Measurements from ENCODE around the gene PBX1. TPM values are rescaled to one million over a fixed set of nuclear protein-coding genes. Genes with fewer than 3 reads are reported as not detected.

PBX1 gene
- total RNA-seq, 2 donors from 2014 or later: 0.80 to 16.6 TPM

DNA sequence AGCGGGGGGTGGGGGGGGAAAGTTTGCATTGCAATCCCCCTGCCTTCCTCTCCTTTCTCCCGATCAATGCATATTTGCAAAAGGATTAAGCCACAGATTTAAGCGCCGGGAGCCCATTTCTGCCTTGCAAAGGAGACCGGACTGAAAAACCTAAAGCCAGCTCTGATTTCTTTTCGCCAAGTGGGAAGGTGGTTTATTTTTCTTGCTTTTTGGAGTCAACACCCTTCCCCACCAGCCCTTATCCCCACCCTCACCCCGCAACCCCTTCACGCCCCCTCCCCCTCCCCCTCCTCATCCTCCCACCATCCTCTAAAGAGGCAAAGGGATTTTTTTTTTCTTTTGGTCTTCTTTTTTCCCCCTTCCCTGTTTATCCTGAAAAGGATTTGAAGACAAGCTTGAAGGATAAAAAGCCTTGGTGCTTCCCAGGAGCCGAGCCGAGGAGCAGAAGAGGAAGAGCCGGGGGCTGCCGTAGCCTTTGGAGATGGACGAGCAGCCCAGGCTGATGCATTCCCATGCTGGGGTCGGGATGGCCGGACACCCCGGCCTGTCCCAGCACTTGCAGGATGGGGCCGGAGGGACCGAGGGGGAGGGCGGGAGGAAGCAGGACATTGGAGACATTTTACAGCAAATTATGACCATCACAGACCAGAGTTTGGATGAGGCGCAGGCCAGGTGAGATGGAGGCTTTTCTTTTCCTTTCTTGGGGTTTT is 513 bp downstream of the PBX1 start:
- H3K27ac Mint-ChIP-seq: no peak overlapping the region
- DNase-seq: no peak

DNA sequence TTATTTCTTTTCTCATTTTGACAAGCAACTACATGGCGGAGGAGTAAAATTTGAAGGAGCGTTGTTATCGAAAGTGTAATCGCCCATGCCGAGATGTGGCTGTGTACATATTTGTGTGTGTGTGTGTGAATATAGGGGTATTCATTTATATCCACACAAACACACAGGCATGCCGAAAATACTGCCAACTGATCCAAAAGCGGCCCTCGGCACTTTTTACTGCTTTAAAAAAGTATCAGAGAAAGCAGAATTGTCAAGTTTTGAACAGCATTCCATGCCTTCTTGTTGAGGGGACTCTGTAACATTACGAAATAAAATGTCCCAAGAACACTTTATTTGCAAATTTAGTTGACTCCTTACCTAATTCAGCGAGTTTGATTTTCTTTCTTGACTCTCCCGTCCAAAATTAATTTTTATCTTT is 1.1 kb downstream of the PBX1 start:
- H3K4me1 Mint-ChIP-seq: peaks cover 3% of the 10 kb centered on the region
- peak overlapping the region; percentile 85 for H3K4me3 Mint-ChIP-seq
- no peak for DNase-seq
- H3K36me3 Mint-ChIP-seq (ENCODE audit: low read depth): no peaks in the 10 kb centered on the region
- no peaks in the 10 kb centered on the region for H3K9me3 ChIP-seq (ENCODE audit: control insufficient read depth, low read length, poor library complexity, severe bottlenecking)
- H3K27me3 Mint-ChIP-seq: peaks cover 15% of the 10 kb centered on the region
- no peak for ATAC-seq
- no peak overlapping the region for H3K27ac Mint-ChIP-seq

More for the DNA sequence above, 513 bp downstream of the PBX1 start:
- Mint-ChIP-seq H3K36me3 (ENCODE audit: low read depth) (no peaks in the 10 kb centered on the region), H3K27me3 (peaks cover 15% of the 10 kb centered on the region), H3K4me3 (peak overlapping the region; percentile 85), H3K4me1 (peaks cover 3% of the 10 kb centered on the region)
- no peaks in the 10 kb centered on the region for H3K9me3 ChIP-seq (ENCODE audit: control insufficient read depth, low read length, poor library complexity, severe bottlenecking)
- no peak for ATAC-seq

GRCh38 chr1:164560556-164560955 is 1.6 kb downstream of the PBX1 start:
- ATAC-seq (no peak), DNase-seq (no peak)
- no peaks in the 10 kb centered on the region for H3K36me3 Mint-ChIP-seq (ENCODE audit: low read depth)
- peaks cover 15% of the 10 kb centered on the region for H3K27me3 Mint-ChIP-seq
- H3K4me3 Mint-ChIP-seq: peak overlapping the region; percentile 63
- H3K27ac Mint-ChIP-seq: no peak overlapping the region
- H3K9me3 ChIP-seq (ENCODE audit: control insufficient read depth, low read length, poor library complexity, severe bottlenecking): no peaks in the 10 kb centered on the region
- peaks cover 3% of the 10 kb centered on the region for H3K4me1 Mint-ChIP-seq

- peaks cover 15% of the 10 kb centered on the region for H3K27me3 Mint-ChIP-seq
- peaks cover 3% of the 10 kb centered on the region for H3K4me1 Mint-ChIP-seq
- H3K27ac Mint-ChIP-seq: no peak overlapping the region
- no peak overlapping the region for H3K4me3 Mint-ChIP-seq
- no peaks in the 10 kb centered on the region for H3K36me3 Mint-ChIP-seq (ENCODE audit: low read depth)
- no peak for ATAC-seq
- no peaks in the 10 kb centered on the region for H3K9me3 ChIP-seq (ENCODE audit: control insufficient read depth, low read length, poor library complexity, severe bottlenecking)
- DNase-seq: no peak
These were observed 2.0 kb downstream of the PBX1 start for GRCh38 chr1:164561007-164561406.

GRCh38 chr1:164561472-164561871 is 2.5 kb downstream of the PBX1 start:
- no peak for DNase-seq
- no peaks in the 10 kb centered on the region for H3K9me3 ChIP-seq (ENCODE audit: control insufficient read depth, low read length, poor library complexity, severe bottlenecking)
- H3K27me3 Mint-ChIP-seq: peaks cover 15% of the 10 kb centered on the region
- H3K4me1 Mint-ChIP-seq: peaks cover 3% of the 10 kb centered on the region
- ATAC-seq: no peak
- no peaks in the 10 kb centered on the region for H3K36me3 Mint-ChIP-seq (ENCODE audit: low read depth)
- H3K27ac Mint-ChIP-seq: no peak overlapping the region
- no peak overlapping the region for H3K4me3 Mint-ChIP-seq

DNA sequence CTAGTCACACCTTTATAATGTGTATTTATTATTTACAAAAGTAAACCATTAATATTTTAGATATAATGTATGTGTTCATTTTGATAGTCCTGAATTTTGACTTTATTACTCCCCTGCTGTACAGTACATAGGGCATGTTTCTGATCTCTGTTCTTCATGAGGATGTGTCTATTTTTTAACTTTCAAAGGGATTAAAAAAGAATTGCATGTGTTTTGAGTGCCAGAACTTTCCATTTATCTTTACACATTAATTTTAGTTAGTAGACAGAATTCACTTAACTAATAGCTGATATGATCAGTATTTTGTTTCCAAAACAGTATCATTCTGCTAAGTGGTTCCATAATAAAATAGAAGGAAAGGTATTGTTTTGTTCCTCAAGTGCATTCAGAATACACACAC is 3.1 kb downstream of the PBX1 start:
- ATAC-seq (no peak), DNase-seq (no peak)
- H3K4me1 Mint-ChIP-seq: peaks cover 3% of the 10 kb centered on the region
- H3K4me3 Mint-ChIP-seq: no peak overlapping the region
- H3K36me3 Mint-ChIP-seq (ENCODE audit: low read depth): no peaks in the 10 kb centered on the region
- H3K27ac Mint-ChIP-seq: no peak overlapping the region
- no peaks in the 10 kb centered on the region for H3K9me3 ChIP-seq (ENCODE audit: control insufficient read depth, low read length, poor library complexity, severe bottlenecking)
- peaks cover 15% of the 10 kb centered on the region for H3K27me3 Mint-ChIP-seq

DNA sequence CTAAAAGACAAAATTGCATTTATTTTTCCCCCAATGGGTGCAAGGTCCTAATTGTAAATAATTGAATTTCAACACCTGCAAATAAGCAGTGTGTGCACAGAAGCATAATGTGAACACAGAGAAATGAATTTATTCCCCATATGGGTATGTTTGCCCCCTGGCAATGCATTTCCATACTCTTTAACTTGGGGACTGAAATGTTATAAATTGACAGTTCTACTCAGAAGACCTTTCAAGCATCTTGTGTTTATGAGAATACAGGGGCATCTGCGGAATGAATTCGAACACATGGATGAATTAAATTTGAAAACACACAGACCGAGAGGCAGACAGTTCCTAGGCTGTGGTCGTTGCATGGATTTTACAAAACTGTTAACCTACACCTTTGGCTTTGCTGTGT is 3.5 kb downstream of the PBX1 start:
- no peaks in the 10 kb centered on the region for H3K9me3 ChIP-seq (ENCODE audit: control insufficient read depth, low read length, poor library complexity, severe bottlenecking)
- H3K27ac Mint-ChIP-seq: no peak overlapping the region
- ATAC-seq (no peak), DNase-seq (no peak)
- H3K4me3 Mint-ChIP-seq: no peak overlapping the region
- no peaks in the 10 kb centered on the region for H3K36me3 Mint-ChIP-seq (ENCODE audit: low read depth)
- H3K4me1 Mint-ChIP-seq: peaks cover 3% of the 10 kb centered on the region
- H3K27me3 Mint-ChIP-seq: peaks cover 15% of the 10 kb centered on the region

- no peak overlapping the region for H3K4me3 Mint-ChIP-seq
- peaks cover 3% of the 10 kb centered on the region for H3K4me1 Mint-ChIP-seq
- DNase-seq (no peak), ATAC-seq (no peak)
- H3K9me3 ChIP-seq (ENCODE audit: control insufficient read depth, low read length, poor library complexity, severe bottlenecking): no peaks in the 10 kb centered on the region
- no peaks in the 10 kb centered on the region for H3K36me3 Mint-ChIP-seq (ENCODE audit: low read depth)
- H3K27ac Mint-ChIP-seq: no peak overlapping the region
- H3K27me3 Mint-ChIP-seq: peaks cover 15% of the 10 kb centered on the region
These were observed 4.0 kb downstream of the PBX1 start for GRCh38 chr1:164562947-164563520.

DNA sequence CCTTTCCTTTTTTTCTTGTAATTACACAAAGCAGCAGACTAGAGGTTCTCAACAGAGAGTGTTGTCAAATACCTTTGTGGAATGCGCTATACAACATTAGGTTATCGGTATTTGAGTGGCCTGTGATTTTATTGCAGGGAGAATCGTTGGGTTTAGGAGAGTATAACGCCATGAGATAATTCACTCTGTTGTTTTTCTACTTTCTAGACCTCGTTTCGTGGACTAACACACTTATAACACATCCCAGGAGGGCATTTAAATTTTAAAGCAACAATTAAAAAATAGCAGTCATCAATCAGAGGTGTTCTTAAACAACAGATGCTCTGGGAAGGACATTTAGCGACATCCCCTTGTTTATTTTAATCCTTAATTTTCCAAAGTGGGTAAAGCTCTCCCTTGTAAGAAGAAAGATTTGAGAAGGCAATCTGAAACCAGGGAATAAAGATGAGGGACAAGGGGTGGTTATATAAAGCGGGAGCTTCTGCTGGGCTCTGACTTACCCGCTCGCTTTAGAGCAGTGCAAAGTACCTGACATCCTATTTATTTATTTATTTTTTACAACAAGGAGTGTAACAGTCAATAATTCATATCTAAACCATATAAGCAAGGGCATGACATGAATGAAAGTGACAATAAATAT is 4.9 kb downstream of the PBX1 start:
- Mint-ChIP-seq H3K4me3 (no peak overlapping the region), H3K27ac (no peak overlapping the region), H3K36me3 (ENCODE audit: low read depth) (no peaks in the 10 kb centered on the region), H3K27me3 (peaks cover 15% of the 10 kb centered on the region), H3K4me1 (peaks cover 3% of the 10 kb centered on the region)
- H3K9me3 ChIP-seq (ENCODE audit: control insufficient read depth, low read length, poor library complexity, severe bottlenecking): no peaks in the 10 kb centered on the region
- DNase-seq (no peak), ATAC-seq (no peak)

GRCh38 chr1:164564378-164564777 is 5.4 kb downstream of the PBX1 start:
- peaks cover 15% of the 10 kb centered on the region for H3K27me3 Mint-ChIP-seq

DNA sequence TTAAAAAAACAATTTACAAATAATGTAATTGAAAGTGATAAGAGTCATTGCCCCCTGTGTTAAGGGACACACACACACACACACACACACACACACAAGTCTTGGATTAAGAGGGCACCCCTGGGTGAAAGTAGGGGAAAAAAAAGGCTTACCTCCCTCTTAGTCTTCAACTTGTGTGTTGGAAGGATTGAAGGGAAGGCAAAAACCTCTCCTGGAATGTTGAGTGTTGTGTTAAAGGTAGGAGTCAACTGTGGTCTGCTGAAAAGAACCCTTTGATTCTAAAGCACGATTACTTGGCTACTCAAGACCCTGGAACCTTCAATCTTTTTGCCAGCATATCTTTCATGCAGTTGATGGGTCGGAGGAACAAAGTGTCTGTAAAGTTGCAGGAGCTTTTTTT is 6.4 kb downstream of the PBX1 start:
- Mint-ChIP-seq H3K27ac (no peak overlapping the region), H3K4me3 (no peak overlapping the region), H3K4me1 (no peaks in the 10 kb centered on the region), H3K27me3 (peaks cover 8% of the 10 kb centered on the region), H3K36me3 (ENCODE audit: low read depth) (no peaks in the 10 kb centered on the region)
- DNase-seq (no peak), ATAC-seq (no peak)
- H3K9me3 ChIP-seq (ENCODE audit: control insufficient read depth, low read length, poor library complexity, severe bottlenecking): no peaks in the 10 kb centered on the region

More at GRCh38 chr1:164564378-164564777, 5.4 kb downstream of the PBX1 start:
- no peak for ATAC-seq
- H3K4me3 Mint-ChIP-seq: no peak overlapping the region
- no peak for DNase-seq
- no peaks in the 10 kb centered on the region for H3K9me3 ChIP-seq (ENCODE audit: control insufficient read depth, low read length, poor library complexity, severe bottlenecking)
- H3K4me1 Mint-ChIP-seq: peaks cover 3% of the 10 kb centered on the region
- H3K36me3 Mint-ChIP-seq (ENCODE audit: low read depth): no peaks in the 10 kb centered on the region
- no peak overlapping the region for H3K27ac Mint-ChIP-seq

DNA sequence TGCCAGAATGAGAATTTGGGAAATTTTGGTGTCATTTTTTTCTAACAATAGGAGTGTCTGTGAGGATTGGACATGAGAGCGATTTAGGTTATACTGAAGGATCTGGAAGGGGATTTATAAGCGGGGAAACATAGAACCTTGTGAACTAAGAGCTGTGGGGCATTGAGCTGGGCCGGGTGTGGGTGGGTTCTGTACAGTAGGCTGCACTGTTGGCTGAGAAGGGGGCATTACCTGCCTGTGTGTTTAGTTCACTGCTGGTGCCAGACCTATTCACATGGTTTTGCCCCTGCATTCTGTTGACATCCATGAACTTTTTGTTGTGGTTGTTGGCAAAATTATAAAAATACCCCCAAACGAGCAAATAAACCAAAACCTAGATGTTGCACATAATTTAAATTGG is 8.8 kb downstream of the PBX1 start:
- Mint-ChIP-seq H3K27ac (no peak overlapping the region), H3K4me3 (no peak overlapping the region), H3K4me1 (no peaks in the 10 kb centered on the region), H3K27me3 (no peaks in the 10 kb centered on the region), H3K36me3 (ENCODE audit: low read depth) (no peaks in the 10 kb centered on the region)
- H3K9me3 ChIP-seq (ENCODE audit: control insufficient read depth, low read length, poor library complexity, severe bottlenecking): no peaks in the 10 kb centered on the region
- ATAC-seq (no peak), DNase-seq (no peak)

DNA sequence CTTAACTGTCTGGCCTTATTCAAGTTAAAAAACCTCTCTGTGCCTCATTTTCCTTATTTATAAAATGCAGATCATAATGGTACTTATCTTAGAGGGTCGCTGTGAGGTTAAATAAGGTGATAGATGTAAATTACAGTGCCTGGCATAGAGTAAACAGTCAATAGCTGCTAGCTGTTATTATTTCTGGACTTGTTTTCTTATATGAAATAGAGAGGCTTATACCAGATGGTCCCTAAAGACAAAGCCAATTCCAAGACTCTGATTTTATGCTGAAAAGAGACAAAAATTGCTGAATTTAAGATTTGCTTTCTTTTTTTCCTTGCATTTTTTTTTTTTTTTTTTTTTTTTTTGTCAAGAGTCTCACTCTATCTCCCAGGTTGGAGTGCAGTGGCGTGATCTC is 10.3 kb downstream of the PBX1 start:
- H3K9me3 ChIP-seq (ENCODE audit: control insufficient read depth, low read length, poor library complexity, severe bottlenecking): no peaks in the 10 kb centered on the region
- H3K4me3 Mint-ChIP-seq: no peak overlapping the region
- H3K36me3 Mint-ChIP-seq (ENCODE audit: low read depth): no peaks in the 10 kb centered on the region
- ATAC-seq (no peak), DNase-seq (no peak)
- H3K4me1 Mint-ChIP-seq: no peaks in the 10 kb centered on the region
- no peaks in the 10 kb centered on the region for H3K27me3 Mint-ChIP-seq
- no peak overlapping the region for H3K27ac Mint-ChIP-seq

- Mint-ChIP-seq H3K27me3 (no peaks in the 10 kb centered on the region), H3K27ac (no peak overlapping the region), H3K4me3 (no peak overlapping the region), H3K36me3 (ENCODE audit: low read depth) (no peaks in the 10 kb centered on the region), H3K4me1 (no peaks in the 10 kb centered on the region)
- ATAC-seq: no peak
- no peak for DNase-seq
- H3K9me3 ChIP-seq (ENCODE audit: control insufficient read depth, low read length, poor library complexity, severe bottlenecking): no peaks in the 10 kb centered on the region
These were observed 10.9 kb downstream of the PBX1 start for GRCh38 chr1:164569866-164570265.

Data from T-helper 17 cell (primary cell).